ENCODE data around the gene CORO1C. TPM values are rescaled to one million over a fixed set of nuclear protein-coding genes. Genes with fewer than 3 reads are reported as not detected.

Gene CORO1C
- total and polyA plus RNA-seq, 4 donors, result 23.2 to 58.6 (median 41.9) TPM

DNA sequence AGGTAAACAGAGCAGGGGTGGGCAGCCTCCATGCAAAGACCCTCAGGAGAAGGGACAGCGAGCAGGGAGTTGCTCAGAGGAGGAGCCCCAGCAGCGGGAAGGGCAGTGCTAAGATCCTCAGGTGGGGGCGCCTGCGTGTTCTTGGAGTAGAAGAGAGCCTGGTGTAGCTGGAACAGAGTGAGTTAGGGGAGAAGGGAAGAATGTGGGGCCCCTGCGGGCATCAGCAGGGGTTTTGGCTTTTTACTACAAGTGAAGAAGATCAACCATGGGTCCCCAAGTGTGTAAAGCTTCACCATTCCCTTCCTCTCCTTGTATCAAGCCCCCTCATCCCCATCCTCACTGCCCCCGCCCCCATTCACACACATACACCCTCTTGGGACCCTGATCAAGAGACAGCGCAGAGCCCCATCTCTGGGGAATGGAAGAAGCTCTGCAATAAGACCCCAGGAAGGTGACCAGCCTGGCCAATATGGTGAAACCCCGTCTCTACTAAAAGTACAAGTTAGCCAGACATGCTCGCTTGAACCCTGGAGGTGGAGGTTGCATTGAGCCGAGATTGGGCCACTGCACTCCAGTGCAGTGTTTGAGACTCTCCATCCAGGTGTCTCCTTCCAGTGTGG, 123.2 kb downstream of the CORO1C start:
- TF ChIP-seq, protein P1, sequence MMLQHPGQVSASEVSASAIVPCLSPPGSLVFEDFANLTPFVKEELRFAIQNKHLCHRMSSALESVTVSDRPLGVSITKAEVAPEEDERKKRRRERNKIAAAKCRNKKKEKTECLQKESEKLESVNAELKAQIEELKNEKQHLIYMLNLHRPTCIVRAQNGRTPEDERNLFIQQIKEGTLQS (IDR thresholded peaks at IDR 0.05), result no peak
- TF ChIP-seq, protein P2, sequence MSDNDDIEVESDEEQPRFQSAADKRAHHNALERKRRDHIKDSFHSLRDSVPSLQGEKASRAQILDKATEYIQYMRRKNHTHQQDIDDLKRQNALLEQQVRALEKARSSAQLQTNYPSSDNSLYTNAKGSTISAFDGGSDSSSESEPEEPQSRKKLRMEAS (IDR thresholded peaks at IDR 0.05), result no peak
- no peak for TF ChIP-seq RAD21 (IDR thresholded peaks at IDR 0.05)
- TF ChIP-seq ZBTB33 (IDR thresholded peaks at IDR 0.05), result no peak
- TF ChIP-seq GABPA (IDR thresholded peaks at IDR 0.05 in 1 of 2, conservative IDR thresholded peaks at IDR 0.05 in 1 of 2), result no peak
- TF ChIP-seq, protein P3, sequence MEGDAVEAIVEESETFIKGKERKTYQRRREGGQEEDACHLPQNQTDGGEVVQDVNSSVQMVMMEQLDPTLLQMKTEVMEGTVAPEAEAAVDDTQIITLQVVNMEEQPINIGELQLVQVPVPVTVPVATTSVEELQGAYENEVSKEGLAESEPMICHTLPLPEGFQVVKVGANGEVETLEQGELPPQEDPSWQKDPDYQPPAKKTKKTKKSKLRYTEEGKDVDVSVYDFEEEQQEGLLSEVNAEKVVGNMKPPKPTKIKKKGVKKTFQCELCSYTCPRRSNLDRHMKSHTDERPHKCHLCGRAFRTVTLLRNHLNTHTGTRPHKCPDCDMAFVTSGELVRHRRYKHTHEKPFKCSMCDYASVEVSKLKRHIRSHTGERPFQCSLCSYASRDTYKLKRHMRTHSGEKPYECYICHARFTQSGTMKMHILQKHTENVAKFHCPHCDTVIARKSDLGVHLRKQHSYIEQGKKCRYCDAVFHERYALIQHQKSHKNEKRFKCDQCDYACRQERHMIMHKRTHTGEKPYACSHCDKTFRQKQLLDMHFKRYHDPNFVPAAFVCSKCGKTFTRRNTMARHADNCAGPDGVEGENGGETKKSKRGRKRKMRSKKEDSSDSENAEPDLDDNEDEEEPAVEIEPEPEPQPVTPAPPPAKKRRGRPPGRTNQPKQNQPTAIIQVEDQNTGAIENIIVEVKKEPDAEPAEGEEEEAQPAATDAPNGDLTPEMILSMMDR (IDR thresholded peaks at IDR 0.05; ENCODE audit: low read depth, low read length, missing input control), result no peak
- no peak for TF ChIP-seq JUND (IDR thresholded peaks at IDR 0.05)
- TF ChIP-seq YY1 (IDR thresholded peaks at IDR 0.05), result no peak
- no peak for TF ChIP-seq TAF1 (conservative IDR thresholded peaks at IDR 0.05)
- TF ChIP-seq RXRA (IDR thresholded peaks at IDR 0.05), result no peak
- no peak for TF ChIP-seq FOXA2 (IDR thresholded peaks at IDR 0.05)
- no peak for TF ChIP-seq NR2F2 (IDR thresholded peaks at IDR 0.05)
- TF ChIP-seq SP1 (IDR thresholded peaks at IDR 0.05), result no peak
- no peak for TF ChIP-seq FOXA1 (IDR thresholded peaks at IDR 0.05)
- no peak for TF ChIP-seq HNF4A (conservative IDR thresholded peaks at IDR 0.05)
- no peaks in the 10 kb centered on the region for H3K27me3 ChIP-seq (ENCODE audit: control insufficient read depth in 4 of 4, insufficient read depth in 4 of 4, low read length in 3 of 4)
- no peaks in the 10 kb centered on the region for H3K4me1 ChIP-seq (ENCODE audit: control insufficient read depth in 4 of 4, insufficient read depth in 4 of 4, low read length in 3 of 4)
- no peaks in the 10 kb centered on the region for H3K36me3 ChIP-seq (ENCODE audit: control insufficient read depth in 4 of 4, insufficient read depth in 3 of 4, low read depth in 1 of 4, low read length in 3 of 4)
- WGBS, result 84% methylated on average over 10 of the region's 10 CpGs
- no peak overlapping the region for H3K9ac ChIP-seq (ENCODE audit: low read depth in 1 of 2, low read length in 2 of 2)
- no peak overlapping the region for H3K4me3 ChIP-seq (ENCODE audit: low read depth in 1 of 3, low read length in 3 of 3)
- DNase-seq (ENCODE audit: low spot score), result no peak
- H3K27ac ChIP-seq (ENCODE audit: low read depth in 1 of 2, low read length in 2 of 2), result no peak overlapping the region
- no peaks in the 10 kb centered on the region for H3K9me3 ChIP-seq (ENCODE audit: control insufficient read depth in 4 of 4, low read length in 3 of 4)

GRCh38 chr12:108606492-108606891, 124.8 kb downstream of the CORO1C start:
- DNase-seq (ENCODE audit: low spot score), result no peak
- no peaks in the 10 kb centered on the region for H3K36me3 ChIP-seq (ENCODE audit: control insufficient read depth in 4 of 4, insufficient read depth in 3 of 4, low read depth in 1 of 4, low read length in 3 of 4)
- H3K27ac ChIP-seq (ENCODE audit: low read depth in 1 of 2, low read length in 2 of 2), result no peak overlapping the region
- H3K27me3 ChIP-seq (ENCODE audit: control insufficient read depth in 4 of 4, insufficient read depth in 4 of 4, low read length in 3 of 4), result no peaks in the 10 kb centered on the region
- 89% methylated on average over 9 of the region's 9 CpGs for WGBS
- no peak overlapping the region for H3K9ac ChIP-seq (ENCODE audit: low read depth in 1 of 2, low read length in 2 of 2)
- no peak for TF ChIP-seq JUND (IDR thresholded peaks at IDR 0.05)
- no peak for TF ChIP-seq EGR1 (IDR thresholded peaks at IDR 0.05; ENCODE audit: low read depth in 2 of 2)
- TF ChIP-seq TAF1 (conservative IDR thresholded peaks at IDR 0.05), result no peak
- TF ChIP-seq, protein P3 (IDR thresholded peaks at IDR 0.05; ENCODE audit: low read depth, low read length, missing input control), result no peak
- no peak for TF ChIP-seq REST (IDR thresholded peaks at IDR 0.05)
- H3K9me3 ChIP-seq (ENCODE audit: control insufficient read depth in 4 of 4, low read length in 3 of 4), result no peaks in the 10 kb centered on the region
- H3K4me3 ChIP-seq (ENCODE audit: low read depth in 1 of 3, low read length in 3 of 3), result no peak overlapping the region
- H3K4me1 ChIP-seq (ENCODE audit: control insufficient read depth in 4 of 4, insufficient read depth in 4 of 4, low read length in 3 of 4), result no peaks in the 10 kb centered on the region

Measured in liver (tissue), 9 donors.